Measurements from ENCODE around the gene DCPS.

DNA sequence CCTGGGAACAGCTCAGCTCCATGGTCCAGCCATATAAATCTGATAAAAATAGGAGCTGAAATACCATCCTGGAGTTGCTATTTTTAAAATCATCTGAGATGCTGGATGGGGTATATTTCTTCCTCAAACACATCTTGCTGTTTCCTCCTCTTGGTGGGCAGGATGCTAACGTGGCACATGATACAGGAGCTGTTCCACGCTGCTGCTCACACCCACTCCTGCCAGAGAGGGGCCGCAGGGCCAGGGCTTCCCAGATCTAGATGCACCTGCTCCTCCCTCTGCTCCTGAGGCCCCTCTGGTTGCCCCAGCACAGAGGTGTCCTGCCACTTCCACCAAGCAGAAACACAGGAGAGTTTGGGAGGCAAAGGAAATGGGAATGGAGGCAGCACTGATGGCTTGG is 48.3 kb downstream of the DCPS start:
- TF ChIP-seq, protein P1, sequence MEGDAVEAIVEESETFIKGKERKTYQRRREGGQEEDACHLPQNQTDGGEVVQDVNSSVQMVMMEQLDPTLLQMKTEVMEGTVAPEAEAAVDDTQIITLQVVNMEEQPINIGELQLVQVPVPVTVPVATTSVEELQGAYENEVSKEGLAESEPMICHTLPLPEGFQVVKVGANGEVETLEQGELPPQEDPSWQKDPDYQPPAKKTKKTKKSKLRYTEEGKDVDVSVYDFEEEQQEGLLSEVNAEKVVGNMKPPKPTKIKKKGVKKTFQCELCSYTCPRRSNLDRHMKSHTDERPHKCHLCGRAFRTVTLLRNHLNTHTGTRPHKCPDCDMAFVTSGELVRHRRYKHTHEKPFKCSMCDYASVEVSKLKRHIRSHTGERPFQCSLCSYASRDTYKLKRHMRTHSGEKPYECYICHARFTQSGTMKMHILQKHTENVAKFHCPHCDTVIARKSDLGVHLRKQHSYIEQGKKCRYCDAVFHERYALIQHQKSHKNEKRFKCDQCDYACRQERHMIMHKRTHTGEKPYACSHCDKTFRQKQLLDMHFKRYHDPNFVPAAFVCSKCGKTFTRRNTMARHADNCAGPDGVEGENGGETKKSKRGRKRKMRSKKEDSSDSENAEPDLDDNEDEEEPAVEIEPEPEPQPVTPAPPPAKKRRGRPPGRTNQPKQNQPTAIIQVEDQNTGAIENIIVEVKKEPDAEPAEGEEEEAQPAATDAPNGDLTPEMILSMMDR (IDR thresholded peaks at IDR 0.05): no peak
- TF ChIP-seq POLR2A (IDR thresholded peaks at IDR 0.05): no peak
